ENCODE data around the gene GTF3C5. TPM values are rescaled to one million over a fixed set of nuclear protein-coding genes. Genes with fewer than 3 reads are reported as not detected.

GTF3C5 gene
- total and polyA plus RNA-seq, 9 of the 15 experiments (the other 6 are each of a cell fraction or from before 2014, with no cell fraction given) = 3.8 to 118 (median 83.7) TPM

DNA sequence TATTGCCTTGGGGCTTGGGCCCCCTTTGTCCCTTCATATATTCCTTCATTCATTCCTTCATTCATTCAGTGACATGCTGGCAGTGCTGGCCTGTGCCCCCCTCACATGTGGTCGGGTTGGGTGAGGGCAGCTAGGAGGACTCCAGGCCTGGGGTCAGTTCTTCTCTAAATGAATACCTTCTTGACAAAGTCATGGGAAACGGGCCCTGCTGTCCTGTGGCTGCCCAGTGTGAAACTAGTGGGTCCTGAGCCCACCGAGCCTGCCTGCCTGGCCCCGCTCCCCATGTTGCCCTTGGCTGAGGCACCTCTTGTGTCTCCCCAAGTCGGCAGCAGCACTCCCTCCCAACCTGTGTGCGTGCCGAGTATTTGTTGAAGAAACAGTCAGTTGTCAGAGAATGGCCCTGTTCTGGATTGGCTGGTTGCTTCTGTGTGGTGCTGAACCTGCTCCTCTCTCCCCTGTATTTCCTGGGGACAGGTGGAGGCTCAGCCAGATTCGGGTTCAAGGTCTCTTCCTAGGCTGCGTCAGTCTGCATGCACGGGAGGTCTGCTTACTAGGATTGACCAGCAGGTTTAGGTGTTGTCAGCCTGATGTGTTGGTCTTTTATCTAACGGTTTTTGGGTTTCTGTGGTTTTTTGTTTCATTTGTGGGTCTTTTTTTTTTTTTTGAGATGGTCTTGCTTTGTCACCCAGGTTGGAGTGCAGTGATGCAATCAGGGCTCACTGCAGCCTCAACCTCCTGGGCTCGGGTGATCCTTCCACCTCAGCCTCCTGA is 27.9 kb downstream of the GTF3C5 start (continued):
- TF ChIP-seq, protein P1, sequence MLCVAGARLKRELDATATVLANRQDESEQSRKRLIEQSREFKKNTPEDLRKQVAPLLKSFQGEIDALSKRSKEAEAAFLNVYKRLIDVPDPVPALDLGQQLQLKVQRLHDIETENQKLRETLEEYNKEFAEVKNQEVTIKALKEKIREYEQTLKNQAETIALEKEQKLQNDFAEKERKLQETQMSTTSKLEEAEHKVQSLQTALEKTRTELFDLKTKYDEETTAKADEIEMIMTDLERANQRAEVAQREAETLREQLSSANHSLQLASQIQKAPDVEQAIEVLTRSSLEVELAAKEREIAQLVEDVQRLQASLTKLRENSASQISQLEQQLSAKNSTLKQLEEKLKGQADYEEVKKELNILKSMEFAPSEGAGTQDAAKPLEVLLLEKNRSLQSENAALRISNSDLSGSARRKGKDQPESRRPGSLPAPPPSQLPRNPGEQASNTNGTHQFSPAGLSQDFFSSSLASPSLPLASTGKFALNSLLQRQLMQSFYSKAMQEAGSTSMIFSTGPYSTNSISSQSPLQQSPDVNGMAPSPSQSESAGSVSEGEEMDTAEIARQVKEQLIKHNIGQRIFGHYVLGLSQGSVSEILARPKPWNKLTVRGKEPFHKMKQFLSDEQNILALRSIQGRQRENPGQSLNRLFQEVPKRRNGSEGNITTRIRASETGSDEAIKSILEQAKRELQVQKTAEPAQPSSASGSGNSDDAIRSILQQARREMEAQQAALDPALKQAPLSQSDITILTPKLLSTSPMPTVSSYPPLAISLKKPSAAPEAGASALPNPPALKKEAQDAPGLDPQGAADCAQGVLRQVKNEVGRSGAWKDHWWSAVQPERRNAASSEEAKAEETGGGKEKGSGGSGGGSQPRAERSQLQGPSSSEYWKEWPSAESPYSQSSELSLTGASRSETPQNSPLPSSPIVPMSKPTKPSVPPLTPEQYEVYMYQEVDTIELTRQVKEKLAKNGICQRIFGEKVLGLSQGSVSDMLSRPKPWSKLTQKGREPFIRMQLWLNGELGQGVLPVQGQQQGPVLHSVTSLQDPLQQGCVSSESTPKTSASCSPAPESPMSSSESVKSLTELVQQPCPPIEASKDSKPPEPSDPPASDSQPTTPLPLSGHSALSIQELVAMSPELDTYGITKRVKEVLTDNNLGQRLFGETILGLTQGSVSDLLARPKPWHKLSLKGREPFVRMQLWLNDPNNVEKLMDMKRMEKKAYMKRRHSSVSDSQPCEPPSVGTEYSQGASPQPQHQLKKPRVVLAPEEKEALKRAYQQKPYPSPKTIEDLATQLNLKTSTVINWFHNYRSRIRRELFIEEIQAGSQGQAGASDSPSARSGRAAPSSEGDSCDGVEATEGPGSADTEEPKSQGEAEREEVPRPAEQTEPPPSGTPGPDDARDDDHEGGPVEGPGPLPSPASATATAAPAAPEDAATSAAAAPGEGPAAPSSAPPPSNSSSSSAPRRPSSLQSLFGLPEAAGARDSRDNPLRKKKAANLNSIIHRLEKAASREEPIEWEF (CRISPR knock-in tag; IDR thresholded peaks at IDR 0.05) = no peak
- TF ChIP-seq ZNF785 (CRISPR knock-in tag; IDR thresholded peaks at IDR 0.05) = no peak
- no peak for TF ChIP-seq ZBTB8A (IDR thresholded peaks at IDR 0.05; ENCODE audit: partially characterized antibody)
- TF ChIP-seq NFYB (IDR thresholded peaks at IDR 0.05; ENCODE audit: extremely low read depth, insufficient read length) = no peak
- no peak for TF ChIP-seq CBX3 (IDR thresholded peaks at IDR 0.05; ENCODE audit: borderline replicate concordance in 1 of 2, low read length in 2 of 2)
- peak; percentile 64; the same call in 1 of the 2 replicates for TF ChIP-seq SMARCE1 (IDR thresholded peaks at IDR 0.05)
- peak; percentile 92 for TF ChIP-seq ZNF384 (IDR thresholded peaks at IDR 0.05; ENCODE audit: low read depth, low read length)
- TF ChIP-seq TAF1 (IDR thresholded peaks at IDR 0.05; ENCODE audit: control insufficient read depth, extremely low read depth, insufficient read depth, low read length, severe bottlenecking) = no peak
- TF ChIP-seq ZNF217 (CRISPR knock-in tag; IDR thresholded peaks at IDR 0.05) = no peak
- TF ChIP-seq KLF16 (IDR thresholded peaks at IDR 0.05) = no peak
- TF ChIP-seq CHD2 (IDR thresholded peaks at IDR 0.05; ENCODE audit: low read depth, low read length) = no peak
- TF ChIP-seq COPS2 (conservative IDR thresholded peaks at IDR 0.05) = no peak
- TF ChIP-seq ATF1 (CRISPR knock-in tag; IDR thresholded peaks at IDR 0.05) = no peak
- no peak for TF ChIP-seq ATF1 (tag; IDR thresholded peaks at IDR 0.05)
- TF ChIP-seq POLR2AphosphoS2 (IDR thresholded peaks at IDR 0.05; ENCODE audit: low read length) = peak; percentile 34; the same call in 1 of the 2 replicates
- TF ChIP-seq, protein P2, sequence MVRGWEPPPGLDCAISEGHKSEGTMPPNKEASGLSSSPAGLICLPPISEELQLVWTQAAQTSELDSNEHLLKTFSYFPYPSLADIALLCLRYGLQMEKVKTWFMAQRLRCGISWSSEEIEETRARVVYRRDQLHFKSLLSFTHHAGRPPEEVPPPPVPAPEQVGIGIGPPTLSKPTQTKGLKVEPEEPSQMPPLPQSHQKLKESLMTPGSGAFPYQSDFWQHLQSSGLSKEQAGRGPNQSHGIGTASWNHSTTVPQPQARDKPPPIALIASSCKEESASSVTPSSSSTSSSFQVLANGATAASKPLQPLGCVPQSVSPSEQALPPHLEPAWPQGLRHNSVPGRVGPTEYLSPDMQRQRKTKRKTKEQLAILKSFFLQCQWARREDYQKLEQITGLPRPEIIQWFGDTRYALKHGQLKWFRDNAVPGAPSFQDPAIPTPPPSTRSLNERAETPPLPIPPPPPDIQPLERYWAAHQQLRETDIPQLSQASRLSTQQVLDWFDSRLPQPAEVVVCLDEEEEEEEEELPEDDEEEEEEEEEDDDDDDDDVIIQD (CRISPR knock-in tag; IDR thresholded peaks at IDR 0.05) = no peak
- no peak for TF ChIP-seq ILF3 (IDR thresholded peaks at IDR 0.05; ENCODE audit: borderline replicate concordance)
- no peak for TF ChIP-seq BDP1 (IDR thresholded peaks at IDR 0.05; ENCODE audit: insufficient read depth, insufficient read length)
- no peak for TF ChIP-seq ARNT (IDR thresholded peaks at IDR 0.05)
- TF ChIP-seq CREB1 (IDR thresholded peaks at IDR 0.05) = no peak
- TF ChIP-seq CREB1 (CRISPR knock-in tag; IDR thresholded peaks at IDR 0.05) = no peak
